Measurements from ENCODE around the gene MYO10.

DNA sequence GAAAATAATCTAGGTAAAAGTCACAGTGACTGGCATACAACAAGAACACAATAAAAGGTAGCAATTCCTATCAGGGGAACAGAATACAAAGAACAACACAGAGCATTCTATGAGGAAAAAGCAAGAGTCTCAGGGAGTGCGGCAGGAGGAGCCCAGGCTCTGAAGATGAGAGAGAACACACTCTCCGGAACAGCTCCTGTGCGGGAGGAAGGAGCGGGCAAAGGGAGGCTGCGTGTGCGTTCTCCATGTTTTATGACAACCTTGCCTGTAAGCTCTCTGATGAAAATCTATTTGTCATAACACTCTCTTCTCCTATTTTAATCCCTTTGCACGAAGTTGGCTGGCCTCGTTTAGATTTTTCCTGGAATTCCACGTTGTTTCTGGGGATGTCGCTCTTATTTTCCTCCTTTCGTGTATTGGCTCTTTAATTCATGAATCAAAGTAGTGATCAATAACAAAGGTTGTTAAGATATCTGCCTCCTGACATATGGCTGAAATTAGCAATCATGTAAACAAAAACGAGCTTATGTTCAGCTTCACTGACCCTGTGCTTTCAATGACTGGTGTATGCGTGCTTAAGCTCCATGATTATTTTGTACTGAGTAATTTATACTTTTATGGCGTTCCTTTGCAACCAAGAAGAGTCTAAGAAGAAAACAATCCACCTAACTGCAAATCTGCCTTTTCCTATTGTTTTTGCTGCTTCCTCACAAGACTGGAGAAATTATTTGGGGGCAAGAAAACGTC, 109.5 kb downstream of the MYO10 start:
- TF ChIP-seq, protein P1, sequence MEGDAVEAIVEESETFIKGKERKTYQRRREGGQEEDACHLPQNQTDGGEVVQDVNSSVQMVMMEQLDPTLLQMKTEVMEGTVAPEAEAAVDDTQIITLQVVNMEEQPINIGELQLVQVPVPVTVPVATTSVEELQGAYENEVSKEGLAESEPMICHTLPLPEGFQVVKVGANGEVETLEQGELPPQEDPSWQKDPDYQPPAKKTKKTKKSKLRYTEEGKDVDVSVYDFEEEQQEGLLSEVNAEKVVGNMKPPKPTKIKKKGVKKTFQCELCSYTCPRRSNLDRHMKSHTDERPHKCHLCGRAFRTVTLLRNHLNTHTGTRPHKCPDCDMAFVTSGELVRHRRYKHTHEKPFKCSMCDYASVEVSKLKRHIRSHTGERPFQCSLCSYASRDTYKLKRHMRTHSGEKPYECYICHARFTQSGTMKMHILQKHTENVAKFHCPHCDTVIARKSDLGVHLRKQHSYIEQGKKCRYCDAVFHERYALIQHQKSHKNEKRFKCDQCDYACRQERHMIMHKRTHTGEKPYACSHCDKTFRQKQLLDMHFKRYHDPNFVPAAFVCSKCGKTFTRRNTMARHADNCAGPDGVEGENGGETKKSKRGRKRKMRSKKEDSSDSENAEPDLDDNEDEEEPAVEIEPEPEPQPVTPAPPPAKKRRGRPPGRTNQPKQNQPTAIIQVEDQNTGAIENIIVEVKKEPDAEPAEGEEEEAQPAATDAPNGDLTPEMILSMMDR (IDR thresholded peaks at IDR 0.05), result no peak
- TF ChIP-seq POLR2A (IDR thresholded peaks at IDR 0.05), result no peak

Data from Peyer's patch (tissue), 4 donors.